Renal cortex interstitium (tissue), 11 donors: Measurements from ENCODE around the gene MEGF11. TPM values are rescaled to one million over a fixed set of nuclear protein-coding genes. Genes with fewer than 3 reads are reported as not detected.

Experiments
- DNase-seq, 11 donors: peaks; one replicate each; pipeline ENCODE4 v3.0.0-alpha.2; 2013; ENCODE audit warnings: low read depth in 9 of 11, low spot score in 4 of 11; ENCODE audit errors: extremely low read depth in 1 of 11
- polyA plus RNA-seq, 3 donors: library from polyadenylated mRNA; unstranded; fragments of 120-200 nt; gene quantifications; one replicate each; pipeline ENCODE4 v1.2.1, GENCODE V29; 2013; ENCODE audit not compliant: insufficient read length in 3 of 3

The MEGF11 gene
- polyA plus RNA-seq, 3 donors, result 1.6 to 3.3 (median 2.3) TPM

- DNase-seq, result no peak
Observed at GRCh38 chr15:65847989-65848388, 405.6 kb downstream of the MEGF11 start.

GRCh38 chr15:65845826-65846519, 407.6 kb downstream of the MEGF11 start:
- no peak for DNase-seq

Other genes starting within 250 kb of the MEGF11 start
- gene DIS3L, start 39.8 kb upstream of the MEGF11 start, polyA plus RNA-seq, result 10 to 100 TPM; 34.1 to 43.6 (median 39.9) TPM
- 10 to 100 TPM; 16.1 to 21.1 (median 19.7) TPM for gene TIPIN, start 102.9 kb upstream of the MEGF11 start, polyA plus RNA-seq
- gene MAP2K1, start 133.2 kb upstream of the MEGF11 start, polyA plus RNA-seq, result 10 to 100 TPM; 51.1 to 51.6 (median 51.4) TPM
- 10 to 100 TPM; 32.5 to 45.4 (median 38.4) TPM for gene SNAPC5, start 244.0 kb upstream of the MEGF11 start, polyA plus RNA-seq